Spinal cord (tissue), 10 donors: ENCODE data around the gene SKIDA1. TPM values are rescaled to one million over a fixed set of nuclear protein-coding genes. Genes with fewer than 3 reads are reported as not detected.
A peak's percentile ranks its signal among the peaks of the same experiment; 100 is the strongest.

ENCODE experiments used
- DNase-seq, 6 donors: peaks; one replicate each; pipeline versions ENCODE4 v3.0.0 to v3.0.0-alpha.2; 2013 to 2015; ENCODE audit warnings: low spot score in 6 of 6, low read depth in 4 of 6
- H3K27ac ChIP-seq: one replicate; pipeline ENCODE4 v1.5.1; 2013; ENCODE audit warnings: low read depth, low read length, control low read depth
- H3K27me3 ChIP-seq: one replicate; pipeline ENCODE4 v1.6.1; 2013; ENCODE audit warnings: low read length; ENCODE audit not compliant: control insufficient read depth, insufficient read depth
- H3K36me3 ChIP-seq: one replicate; pipeline ENCODE4 v1.6.1; 2013; ENCODE audit warnings: low read length; ENCODE audit not compliant: control insufficient read depth, insufficient read depth
- H3K4me1 ChIP-seq: one replicate; pipeline ENCODE4 v1.6.1; 2013; ENCODE audit warnings: low read length; ENCODE audit not compliant: control insufficient read depth, insufficient read depth
- H3K4me3 ChIP-seq: one replicate; pipeline ENCODE4 v1.5.1; 2013; ENCODE audit warnings: low read depth, low read length, control low read depth
- H3K9me3 ChIP-seq: one replicate; pipeline ENCODE4 v1.6.1; 2013; ENCODE audit warnings: low read length; ENCODE audit not compliant: control insufficient read depth, insufficient read depth
- WGBS: methylation state at CpG from one replicate; pipeline ENCODE4 v1.1.5; 2013; ENCODE audit warnings: missing lambda C conversion rate; ENCODE audit not compliant: insufficient coverage; 5-methylcytosine and 5-hydroxymethylcytosine counted together
- polyA plus RNA-seq, 2 donors: library from polyadenylated mRNA; unstranded; fragments of 120-200 nt; gene quantifications; one replicate each; pipeline ENCODE4 v1.2.1, GENCODE V29; 2013; ENCODE audit not compliant: insufficient read length in 2 of 2
- total RNA-seq, 2 donors: library from RNA; depleted of rRNA in 1 of 2; stranded (reverse); fragments of 120-200 nt in 1 of 2; fragments of >200 nt in 1 of 2; gene quantifications; one replicate each; pipeline versions ENCODE4 v1.2.3 to v1.2.4, GENCODE V29; 2013 to 2014
- donor health status: healthy.

The SKIDA1 gene
- total and polyA plus RNA-seq, 4 donors: 4.5 to 6.1 (median 4.8) TPM

GRCh38 chr10:21488957-21489446, 36.5 kb downstream of the SKIDA1 start:
- H3K9me3 ChIP-seq: no peaks in the 10 kb centered on the region
- no peak overlapping the region for H3K4me3 ChIP-seq
- WGBS: no CpG with 5 or more reads among the region's 5 CpGs
- H3K4me1 ChIP-seq: peaks cover 6% of the 10 kb centered on the region
- H3K27ac ChIP-seq: no peak overlapping the region
- no peaks in the 10 kb centered on the region for H3K36me3 ChIP-seq
- no peak for DNase-seq
- peaks cover 4% of the 10 kb centered on the region for H3K27me3 ChIP-seq

DNA sequence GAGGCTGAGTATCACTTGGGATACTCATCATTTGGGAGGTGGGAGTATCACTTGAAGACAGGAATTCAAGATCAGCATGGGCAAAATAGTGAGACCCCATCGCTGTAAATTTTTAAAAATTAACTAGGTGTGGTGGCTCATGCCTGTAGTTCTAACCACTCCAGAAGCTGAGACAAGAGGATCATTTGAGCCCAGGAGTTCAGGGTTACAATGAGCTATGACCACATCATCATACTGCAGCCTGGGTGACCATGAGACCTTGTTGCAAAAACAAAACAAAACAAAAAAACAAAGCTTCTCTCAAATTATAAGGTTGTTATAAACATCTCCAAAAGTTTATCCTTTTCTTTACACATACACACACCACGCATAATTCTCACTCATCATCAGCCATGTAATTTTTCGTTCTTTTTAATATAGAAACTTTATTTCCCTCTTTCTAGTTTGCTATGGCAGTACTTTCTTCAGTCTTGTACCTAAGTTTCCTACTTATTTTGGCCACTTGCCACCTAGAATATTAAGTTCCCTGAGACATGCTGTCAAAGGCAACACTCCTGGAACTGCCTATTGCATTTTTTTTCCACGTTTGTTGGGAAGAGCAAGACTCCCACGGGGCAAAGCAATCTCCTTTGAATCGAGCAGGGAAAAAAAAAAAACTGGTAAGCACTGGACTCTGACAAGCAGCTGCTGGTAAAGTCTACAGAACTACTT, 37.1 kb downstream of the SKIDA1 start:
- Histone ChIP-seq H3K27me3 (no peaks in the 10 kb centered on the region), H3K9me3 (no peaks in the 10 kb centered on the region), H3K4me1 (peaks cover 2% of the 10 kb centered on the region), H3K27ac (no peak overlapping the region), H3K4me3 (no peak overlapping the region), H3K36me3 (no peaks in the 10 kb centered on the region)
- 43% methylated on average over 2 of the region's 6 CpGs for whole genome bisulfite sequencing
- peak in 2 of 6 donors; percentile 31 to 45 for DNase-seq

- H3K9me3 ChIP-seq: no peaks in the 10 kb centered on the region
- 89% methylated on average over 3 of the region's 10 CpGs for WGBS
- H3K4me3 ChIP-seq: no peak overlapping the region
- no peaks in the 10 kb centered on the region for H3K4me1 ChIP-seq
- DNase-seq: no peak
- H3K36me3 ChIP-seq: no peaks in the 10 kb centered on the region
- no peak overlapping the region for H3K27ac ChIP-seq
- no peaks in the 10 kb centered on the region for H3K27me3 ChIP-seq
Observed at GRCh38 chr10:21487416-21488180, 37.9 kb downstream of the SKIDA1 start.

DNA sequence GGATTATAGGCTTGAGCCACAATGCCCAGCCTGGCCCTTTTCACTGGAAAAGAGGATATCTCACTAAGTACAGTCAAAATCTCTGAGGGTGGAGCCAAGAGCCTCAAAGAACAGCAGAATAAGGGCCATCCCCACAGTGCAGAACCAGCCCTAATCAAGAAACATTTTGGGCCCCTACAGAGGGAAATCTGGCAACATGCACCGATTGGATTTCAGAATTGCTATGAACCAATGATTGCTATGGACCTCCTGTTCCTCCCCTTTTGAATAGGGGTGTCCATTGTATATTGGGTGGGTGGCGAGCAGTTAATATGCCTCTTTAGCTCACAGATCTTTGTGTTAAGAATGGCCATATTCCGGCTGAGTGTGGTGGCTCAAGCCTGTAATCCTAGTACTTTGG, 42.7 kb downstream of the SKIDA1 start:
- H3K4me3 ChIP-seq: no peak overlapping the region
- no peaks in the 10 kb centered on the region for H3K27me3 ChIP-seq
- H3K4me1 ChIP-seq: no peaks in the 10 kb centered on the region
- H3K36me3 ChIP-seq: no peaks in the 10 kb centered on the region
- H3K9me3 ChIP-seq: no peaks in the 10 kb centered on the region
- no peak for DNase-seq
- 94% methylated on average over 2 of the region's 3 CpGs for WGBS
- no peak overlapping the region for H3K27ac ChIP-seq

DNA sequence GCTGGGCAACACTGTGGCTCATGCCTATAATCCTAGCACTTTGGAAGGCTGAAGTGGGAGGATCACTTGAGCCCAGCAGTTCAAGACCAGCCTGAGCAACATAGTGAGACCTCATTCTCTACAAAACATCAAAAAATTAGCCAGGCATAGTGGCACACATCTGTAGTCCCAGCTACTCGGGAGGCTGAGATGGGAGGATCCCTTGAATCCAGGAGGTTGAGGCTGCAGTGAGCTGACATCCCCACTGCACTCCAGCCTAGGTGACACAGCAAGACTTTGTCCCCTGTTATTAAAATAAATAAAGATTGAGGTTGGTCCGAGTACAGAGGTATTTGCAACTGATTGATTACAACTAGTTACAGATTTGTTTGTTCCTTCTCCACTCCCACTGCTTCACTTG, 44.1 kb downstream of the SKIDA1 start:
- no CpG with 5 or more reads among the region's 2 CpGs for WGBS
- Histone ChIP-seq H3K27ac (no peak overlapping the region), H3K4me1 (no peaks in the 10 kb centered on the region), H3K27me3 (no peaks in the 10 kb centered on the region), H3K4me3 (no peak overlapping the region), H3K9me3 (no peaks in the 10 kb centered on the region), H3K36me3 (no peaks in the 10 kb centered on the region)
- DNase-seq: no peak

DNA sequence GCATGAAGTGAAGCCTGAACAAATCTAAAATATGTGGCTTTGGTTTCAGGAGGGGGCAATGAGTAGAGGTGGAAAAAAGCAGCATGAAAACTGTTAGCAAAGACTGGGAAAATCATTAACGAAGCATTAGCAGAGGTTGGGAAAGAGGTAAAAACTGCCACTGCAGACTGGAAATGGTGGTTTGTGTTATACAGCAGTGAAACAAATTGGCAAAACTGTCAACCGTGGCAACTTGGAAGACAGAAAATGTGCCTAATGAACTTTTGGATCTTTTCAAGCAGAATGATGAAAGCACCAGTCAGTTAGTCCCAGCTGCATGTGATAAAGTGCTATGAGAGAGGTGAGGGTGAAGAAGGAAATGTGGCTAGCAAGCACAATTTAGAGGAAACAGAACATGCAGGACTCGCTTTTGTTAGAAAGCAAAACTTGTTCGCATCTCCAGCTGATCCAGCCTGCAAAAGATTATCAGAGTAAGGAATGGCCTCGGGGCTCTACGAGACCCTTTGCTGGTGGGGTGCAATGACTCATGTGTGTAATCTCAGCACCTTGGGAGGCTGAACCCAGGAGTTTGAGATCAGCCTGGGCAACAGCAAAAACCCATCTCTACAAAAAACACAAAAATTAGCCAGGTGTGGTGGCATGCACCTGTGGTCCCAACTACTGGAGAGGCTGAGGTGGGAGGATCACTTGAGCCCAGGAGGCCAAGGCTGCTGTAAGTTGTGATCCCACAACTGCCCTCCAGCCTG, 45.7 kb downstream of the SKIDA1 start:
- Histone ChIP-seq H3K36me3 (no peaks in the 10 kb centered on the region), H3K4me1 (no peaks in the 10 kb centered on the region), H3K27ac (no peak overlapping the region), H3K9me3 (no peaks in the 10 kb centered on the region), H3K4me3 (no peak overlapping the region), H3K27me3 (no peaks in the 10 kb centered on the region)
- 55% methylated on average over 3 of the region's 6 CpGs for WGBS
- peak in 1 of 6 donors; percentile 39 for DNase-seq

DNA sequence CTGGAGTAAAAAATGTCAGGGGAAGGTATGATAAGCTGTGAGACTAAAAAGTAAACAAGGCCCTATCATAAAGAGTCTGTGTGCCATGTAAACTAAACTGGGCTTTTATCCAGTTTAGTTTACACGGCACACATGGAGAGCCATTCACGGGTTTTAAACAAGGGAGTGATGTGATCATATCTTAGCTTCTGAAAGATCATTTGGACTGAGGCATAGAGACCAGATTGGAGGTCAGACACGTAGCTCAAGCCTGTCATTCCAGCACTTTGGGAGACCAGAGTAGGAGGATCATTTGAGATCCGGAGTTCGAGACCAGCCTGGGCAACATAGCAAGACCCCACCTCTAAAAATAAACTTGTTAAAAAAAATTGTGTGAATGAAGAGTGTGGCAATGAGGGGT, 50.1 kb downstream of the SKIDA1 start:
- DNase-seq: no peak

DNA sequence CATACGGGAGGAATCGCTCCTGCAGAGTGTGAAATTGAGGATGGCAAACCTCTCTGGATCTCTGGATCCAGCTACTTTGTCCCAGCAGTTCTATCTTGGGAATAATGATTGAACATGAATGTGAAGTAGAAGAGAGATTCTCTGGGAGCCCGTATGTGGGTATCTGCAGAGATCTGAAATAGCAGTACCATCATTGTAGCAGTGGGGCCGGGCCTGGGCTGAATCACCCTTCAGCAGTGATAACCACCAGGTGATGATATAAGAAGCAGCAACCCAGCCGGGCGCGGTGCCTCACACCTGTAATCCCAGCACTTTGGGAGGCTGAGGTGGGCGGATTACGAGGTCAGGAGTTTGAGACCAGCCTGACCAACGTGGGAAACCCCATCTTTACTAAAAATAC, 51.9 kb downstream of the SKIDA1 start:
- Histone ChIP-seq H3K4me3 (no peak overlapping the region), H3K9me3 (no peaks in the 10 kb centered on the region), H3K4me1 (no peaks in the 10 kb centered on the region), H3K27ac (no peak overlapping the region), H3K27me3 (no peaks in the 10 kb centered on the region), H3K36me3 (no peaks in the 10 kb centered on the region)
- DNase-seq: no peak
- 84% methylated on average over 7 of the region's 10 CpGs for WGBS

More for the DNA sequence above, 50.1 kb downstream of the SKIDA1 start:
- Histone ChIP-seq H3K27me3 (no peaks in the 10 kb centered on the region), H3K4me1 (no peaks in the 10 kb centered on the region), H3K4me3 (no peak overlapping the region), H3K27ac (no peak overlapping the region), H3K9me3 (no peaks in the 10 kb centered on the region), H3K36me3 (no peaks in the 10 kb centered on the region)
- 72% methylated on average over 3 of the region's 5 CpGs for WGBS

GRCh38 chr10:21473135-21473534, 52.3 kb downstream of the SKIDA1 start:
- DNase-seq: no peak
- WGBS: 25% methylated on average over 3 of the region's 4 CpGs

More at GRCh38 chr10:21473135-21473534, 52.3 kb downstream of the SKIDA1 start:
- H3K27ac ChIP-seq: no peak overlapping the region
- no peak overlapping the region for H3K4me3 ChIP-seq
- H3K27me3 ChIP-seq: no peaks in the 10 kb centered on the region
- no peaks in the 10 kb centered on the region for H3K4me1 ChIP-seq
- no peaks in the 10 kb centered on the region for H3K9me3 ChIP-seq
- H3K36me3 ChIP-seq: no peaks in the 10 kb centered on the region
